ENCODE measurements around the gene CDC34.
A peak's percentile ranks its signal among the peaks of the same experiment; 100 is the strongest.

Gene CDC34

DNA sequence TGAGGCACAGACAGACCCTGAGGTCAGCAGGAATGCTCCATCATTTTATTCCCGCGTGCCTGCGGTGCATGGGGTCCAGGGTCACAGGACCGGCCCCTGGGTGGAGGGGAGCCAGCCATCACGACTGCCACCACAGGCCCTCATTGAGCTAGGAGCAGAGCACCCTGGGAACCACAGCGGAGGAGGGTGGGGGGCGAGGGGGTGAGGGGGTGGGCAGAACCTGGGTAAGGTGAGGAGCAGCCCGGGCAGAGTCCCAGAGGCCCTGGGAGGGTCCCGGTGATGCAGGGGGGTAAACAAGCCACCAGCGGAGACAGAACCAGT lies 36.5 kb upstream of the CDC34 start:
- Histone ChIP-seq H3K27me3 (ENCODE audit: control insufficient read depth, low read length) (peaks cover 8% of the 10 kb centered on the region), H4K20me1 (ENCODE audit: control insufficient read depth, insufficient read depth, low read depth, low read length) (no peaks in the 10 kb centered on the region), H3K9me3 (ENCODE audit: control insufficient read depth, insufficient read depth, low read length) (peaks cover 10% of the 10 kb centered on the region; the same call in 1 of the 2 replicates), H3F3A (ENCODE audit: control insufficient read depth, insufficient read depth) (peaks cover 6% of the 10 kb centered on the region), H3K27ac (ENCODE audit: low read depth, low read length) (no peak overlapping the region), H3K4me3 (ENCODE audit: low read length) (no peak overlapping the region), H3K9me2 (replicated peaks; ENCODE audit: control insufficient read depth, low read length) (no peaks in the 10 kb centered on the region), H3K36me3 (ENCODE audit: control insufficient read depth, low read length) (no peaks in the 10 kb centered on the region), H3K4me1 (ENCODE audit: control insufficient read depth, low read length) (0 out of 2 replicates have a peak, but pooled peaks cover 3% of the 10 kb centered on the region), H3K79me2 (ENCODE audit: control insufficient read depth, low read length) (no peaks in the 10 kb centered on the region), H3K4me2 (ENCODE audit: low read length) (no peak overlapping the region)
- TF ChIP-seq EZH2phosphoT487 (IDR thresholded peaks at IDR 0.05; ENCODE audit: borderline replicate concordance, low read length) = no peak
- TF ChIP-seq, protein P1, sequence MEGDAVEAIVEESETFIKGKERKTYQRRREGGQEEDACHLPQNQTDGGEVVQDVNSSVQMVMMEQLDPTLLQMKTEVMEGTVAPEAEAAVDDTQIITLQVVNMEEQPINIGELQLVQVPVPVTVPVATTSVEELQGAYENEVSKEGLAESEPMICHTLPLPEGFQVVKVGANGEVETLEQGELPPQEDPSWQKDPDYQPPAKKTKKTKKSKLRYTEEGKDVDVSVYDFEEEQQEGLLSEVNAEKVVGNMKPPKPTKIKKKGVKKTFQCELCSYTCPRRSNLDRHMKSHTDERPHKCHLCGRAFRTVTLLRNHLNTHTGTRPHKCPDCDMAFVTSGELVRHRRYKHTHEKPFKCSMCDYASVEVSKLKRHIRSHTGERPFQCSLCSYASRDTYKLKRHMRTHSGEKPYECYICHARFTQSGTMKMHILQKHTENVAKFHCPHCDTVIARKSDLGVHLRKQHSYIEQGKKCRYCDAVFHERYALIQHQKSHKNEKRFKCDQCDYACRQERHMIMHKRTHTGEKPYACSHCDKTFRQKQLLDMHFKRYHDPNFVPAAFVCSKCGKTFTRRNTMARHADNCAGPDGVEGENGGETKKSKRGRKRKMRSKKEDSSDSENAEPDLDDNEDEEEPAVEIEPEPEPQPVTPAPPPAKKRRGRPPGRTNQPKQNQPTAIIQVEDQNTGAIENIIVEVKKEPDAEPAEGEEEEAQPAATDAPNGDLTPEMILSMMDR (IDR thresholded peaks at IDR 0.05; ENCODE audit: low read depth, low read length, poor library complexity, severe bottlenecking) = no peak

DNA sequence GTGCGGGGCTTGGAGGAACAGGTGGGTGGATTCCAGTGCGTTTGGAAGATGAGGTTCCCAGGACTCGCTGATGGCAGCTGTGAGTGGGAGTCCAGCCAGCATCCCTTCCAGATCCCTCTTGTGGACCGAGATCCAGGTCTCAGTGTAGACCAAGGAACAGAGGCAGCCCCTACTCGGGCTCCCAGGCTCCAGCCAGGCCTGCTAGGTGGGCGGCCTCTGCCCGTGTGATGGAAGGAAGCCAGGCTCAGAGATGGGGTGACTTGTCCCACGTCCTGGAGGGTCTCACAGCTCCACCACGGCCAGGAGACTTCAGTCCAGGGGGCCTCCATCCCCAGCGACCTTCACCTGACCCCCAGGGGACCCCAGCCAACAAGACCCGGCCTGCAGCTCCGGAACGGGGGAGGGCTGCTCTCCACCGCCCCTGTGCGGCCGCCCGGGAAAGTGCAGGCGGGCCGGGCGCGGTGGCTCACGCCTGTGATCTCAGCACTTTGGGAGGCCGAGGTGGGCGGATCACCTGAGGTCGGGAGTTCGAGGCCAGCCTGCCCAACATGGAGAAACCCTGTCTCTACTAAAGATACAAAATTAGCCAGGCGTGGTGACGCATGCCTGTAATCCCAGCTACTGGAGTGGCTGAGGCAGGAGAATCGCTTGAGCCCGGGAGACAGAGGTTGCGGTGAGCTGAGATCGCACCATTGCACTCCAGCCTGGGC lies 36.0 kb upstream of the CDC34 start:
- Histone ChIP-seq H3K4me3 (ENCODE audit: low read length) (no peak overlapping the region), H3K4me2 (ENCODE audit: low read length) (no peak overlapping the region), H3K27ac (ENCODE audit: low read depth, low read length) (no peak overlapping the region), H3F3A (ENCODE audit: control insufficient read depth, insufficient read depth) (peaks cover 4% of the 10 kb centered on the region), H4K20me1 (ENCODE audit: control insufficient read depth, insufficient read depth, low read depth, low read length) (no peaks in the 10 kb centered on the region), H3K9me3 (ENCODE audit: control insufficient read depth, insufficient read depth, low read length) (peaks cover 10% of the 10 kb centered on the region; the same call in 1 of the 2 replicates), H3K4me1 (ENCODE audit: control insufficient read depth, low read length) (0 out of 2 replicates have a peak, but pooled peaks cover 3% of the 10 kb centered on the region), H3K36me3 (ENCODE audit: control insufficient read depth, low read length) (no peaks in the 10 kb centered on the region), H3K27me3 (ENCODE audit: control insufficient read depth, low read length) (peaks cover 8% of the 10 kb centered on the region), H3K79me2 (ENCODE audit: control insufficient read depth, low read length) (no peaks in the 10 kb centered on the region), H3K9me2 (replicated peaks; ENCODE audit: control insufficient read depth, low read length) (no peaks in the 10 kb centered on the region)
- TF ChIP-seq EZH2phosphoT487 (IDR thresholded peaks at IDR 0.05; ENCODE audit: borderline replicate concordance, low read length) = no peak
- TF ChIP-seq, protein P1 (IDR thresholded peaks at IDR 0.05; ENCODE audit: low read depth, low read length, poor library complexity, severe bottlenecking) = peak; percentile 76

GRCh38 chr19:496112-496665 lies 35.4 kb upstream of the CDC34 start, which contains the start of gene MADCAM1:
Gene MADCAM1, plus strand, starts transcription at chr19:496486. Its CDS starts 14 bp downstream, at chr19:496500.
- H3K9me2 ChIP-seq (replicated peaks; ENCODE audit: control insufficient read depth, low read length) = no peaks in the 10 kb centered on the region
- H3K27me3 ChIP-seq (ENCODE audit: control insufficient read depth, low read length) = peaks cover 8% of the 10 kb centered on the region
- 0 out of 2 replicates have a peak, but pooled peaks cover 3% of the 10 kb centered on the region for H3K4me1 ChIP-seq (ENCODE audit: control insufficient read depth, low read length)
- H3K4me2 ChIP-seq (ENCODE audit: low read length) = no peak within 1 kb of the TSS
- H3K27ac ChIP-seq (ENCODE audit: low read depth, low read length) = no peak within 1 kb of the TSS
- peaks cover 9% of the 10 kb centered on the region; the same call in 1 of the 2 replicates for H3K9me3 ChIP-seq (ENCODE audit: control insufficient read depth, insufficient read depth, low read length)
- no peaks in the 10 kb centered on the region for H4K20me1 ChIP-seq (ENCODE audit: control insufficient read depth, insufficient read depth, low read depth, low read length)
- no peaks in the 10 kb centered on the region for H3K79me2 ChIP-seq (ENCODE audit: control insufficient read depth, low read length)
- no peaks in the 10 kb centered on the region for H3K36me3 ChIP-seq (ENCODE audit: control insufficient read depth, low read length)
- H3F3A ChIP-seq (ENCODE audit: control insufficient read depth, insufficient read depth) = peaks cover 4% of the 10 kb centered on the region
- TF ChIP-seq, protein P1 (IDR thresholded peaks at IDR 0.05; ENCODE audit: low read depth, low read length, poor library complexity, severe bottlenecking) = no peak
- TF ChIP-seq EZH2phosphoT487 (IDR thresholded peaks at IDR 0.05; ENCODE audit: borderline replicate concordance, low read length) = no peak
- no peak within 1 kb of the TSS for H3K4me3 ChIP-seq (ENCODE audit: low read length)
